ENCODE data around the gene MSH2.

Gene MSH2

DNA sequence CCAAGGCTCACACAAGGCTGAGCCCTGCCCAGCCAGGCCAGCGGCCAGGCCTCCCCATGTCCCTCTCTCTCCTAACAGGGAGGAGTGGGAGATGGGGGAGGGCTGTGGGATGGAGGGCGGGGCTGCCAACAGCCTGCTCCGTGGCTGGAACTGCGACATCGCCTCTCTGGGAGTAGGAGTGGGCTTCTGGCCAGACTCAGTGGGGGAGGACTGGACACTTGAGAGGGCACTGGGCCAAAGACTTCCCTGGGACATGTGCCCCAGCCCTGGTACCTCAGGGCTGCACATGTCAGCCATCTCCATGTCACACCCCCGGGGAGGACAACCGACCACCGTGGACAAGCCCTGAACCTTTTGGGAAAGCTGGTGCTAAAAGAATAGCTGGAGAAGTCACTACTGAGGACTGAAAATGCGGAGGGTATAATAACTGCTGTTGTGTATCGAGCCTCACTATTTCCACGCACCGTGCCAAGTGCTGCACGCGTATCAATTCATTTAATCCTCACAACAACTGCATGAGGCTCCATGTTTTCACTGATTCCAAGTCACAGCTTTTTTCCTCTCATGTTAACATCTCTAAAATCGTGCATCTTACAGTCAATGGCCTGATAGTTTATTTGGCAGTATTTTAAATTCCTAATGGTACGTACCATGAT, 127.3 kb downstream of the MSH2 start:
- in situ Hi-C loops (cut with MboI; ENCODE audit: low sequenced_read_pairs): no loop called here

GRCh38 chr2:47531378-47532042, 128.6 kb downstream of the MSH2 start:
- in situ Hi-C loops (cut with MboI; ENCODE audit: low sequenced_read_pairs): no loop called here

All from HL-60/S4 (cell line).